NCI-H524 treated with DMSO at 0.1 percent for 48 hours (cell line): ENCODE results near the gene CLN3.
"Not testable (repeated sequence)": the region's sequence is repeated elsewhere in the genome, so short reads cannot be mapped to it uniquely, and the experiment has no call there.

ENCODE experiments used
- DNase-seq: peaks from one replicate; lab custom pipeline; 2025; lab: John Stamatoyannopoulos, UW

CLN3 gene

DNA sequence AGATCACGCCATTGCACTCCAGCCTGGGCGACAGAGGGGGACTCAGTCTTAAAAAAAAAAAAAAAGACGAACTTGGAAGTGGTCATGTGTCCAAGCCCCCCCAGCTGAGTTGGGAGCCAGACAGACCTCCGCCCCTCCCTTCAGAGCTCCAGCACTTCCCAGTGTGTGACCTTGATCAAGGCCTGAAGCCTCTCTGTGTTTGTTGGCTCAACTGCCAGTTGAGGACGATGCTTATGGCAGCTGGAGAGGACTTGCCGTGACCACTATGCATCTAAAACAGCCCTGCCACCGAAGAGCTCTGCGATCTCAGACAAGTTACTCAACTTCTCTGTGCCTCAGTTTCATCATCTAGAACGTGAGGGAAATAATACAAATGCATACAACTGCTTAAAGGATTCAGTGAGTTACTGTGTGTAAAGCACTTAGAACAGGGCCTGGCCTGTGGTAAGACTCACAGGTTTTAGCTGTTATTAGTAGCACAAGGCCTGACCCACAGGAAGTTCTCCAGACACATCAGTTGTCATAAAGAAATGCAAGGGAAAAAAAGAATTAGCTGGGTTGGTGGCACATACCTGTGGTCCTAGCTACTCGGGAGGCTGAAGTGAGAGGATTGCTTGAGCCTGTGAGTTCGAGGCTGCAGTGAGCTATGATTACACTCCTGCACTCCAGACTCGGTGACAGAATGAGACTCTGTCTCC, 21.8 kb upstream of the CLN3 start:
- no peak for DNase-seq

DNA sequence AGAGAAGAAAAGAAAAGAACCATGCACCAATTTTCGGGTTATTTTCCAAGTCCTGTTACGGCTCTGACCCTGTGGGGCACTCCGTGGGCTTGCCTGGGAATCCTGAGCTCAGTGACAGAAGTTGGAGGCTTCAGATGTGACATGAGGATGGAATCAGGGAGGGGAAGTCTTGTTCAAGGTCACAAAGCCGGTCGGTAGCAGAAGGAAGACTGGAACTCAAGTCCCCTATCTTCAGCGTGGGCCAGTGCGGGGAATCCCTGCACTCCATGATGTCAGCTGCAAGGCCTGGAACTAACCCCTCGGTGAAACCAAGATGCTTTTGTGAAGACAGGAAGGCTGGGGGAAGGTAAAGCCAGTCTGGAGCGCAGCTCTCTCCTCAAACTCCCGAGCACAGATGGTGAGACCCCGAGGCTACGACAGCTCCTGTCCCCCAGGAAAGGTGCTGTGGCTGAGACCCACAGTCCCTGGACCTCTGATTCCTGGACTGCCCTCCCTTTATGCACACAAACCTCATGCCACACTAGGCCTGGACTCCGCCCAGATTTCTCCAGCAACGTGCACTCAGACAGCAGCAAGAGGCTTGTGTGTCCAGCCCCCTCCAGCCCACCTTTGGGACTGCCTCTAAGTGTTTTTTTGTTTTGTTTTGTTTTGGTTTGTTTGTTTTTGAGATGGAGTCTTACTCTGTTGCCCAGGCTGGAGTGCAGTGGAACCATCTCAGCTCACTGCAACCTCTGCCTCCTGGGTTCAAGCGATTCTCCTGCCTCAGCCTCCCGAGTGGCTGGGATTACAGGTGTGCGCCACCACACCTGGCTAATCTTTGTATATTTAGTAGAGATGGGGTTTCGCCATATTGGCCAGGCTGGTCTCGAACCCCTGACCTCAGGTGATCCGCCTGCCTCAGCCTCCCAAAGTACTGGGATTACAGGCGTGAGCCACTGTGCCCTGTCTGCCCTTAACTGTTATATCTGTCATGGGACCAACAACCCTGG, 20.2 kb upstream of the CLN3 start:
- DNase-seq: no peak

DNA sequence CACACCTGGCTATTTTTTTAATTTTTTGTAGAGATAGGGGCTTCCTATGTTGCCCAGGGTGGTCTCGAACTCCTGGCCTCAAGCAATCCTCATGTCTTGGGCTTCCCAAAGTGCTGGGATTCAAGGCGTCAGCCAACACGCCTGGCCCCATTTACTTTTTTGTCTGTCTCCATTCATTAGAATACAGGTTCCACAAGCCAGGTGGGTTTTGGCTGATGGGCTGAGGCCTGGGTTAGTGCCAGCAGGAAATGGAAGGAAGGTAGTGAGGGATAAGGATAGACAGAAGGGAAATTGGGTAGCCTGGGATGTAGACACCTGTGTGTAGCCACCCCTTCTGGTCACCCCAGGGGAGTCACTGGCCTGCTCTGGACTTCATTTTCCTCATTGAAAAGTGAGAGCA, 19.2 kb upstream of the CLN3 start:
- no peak for DNase-seq

DNA sequence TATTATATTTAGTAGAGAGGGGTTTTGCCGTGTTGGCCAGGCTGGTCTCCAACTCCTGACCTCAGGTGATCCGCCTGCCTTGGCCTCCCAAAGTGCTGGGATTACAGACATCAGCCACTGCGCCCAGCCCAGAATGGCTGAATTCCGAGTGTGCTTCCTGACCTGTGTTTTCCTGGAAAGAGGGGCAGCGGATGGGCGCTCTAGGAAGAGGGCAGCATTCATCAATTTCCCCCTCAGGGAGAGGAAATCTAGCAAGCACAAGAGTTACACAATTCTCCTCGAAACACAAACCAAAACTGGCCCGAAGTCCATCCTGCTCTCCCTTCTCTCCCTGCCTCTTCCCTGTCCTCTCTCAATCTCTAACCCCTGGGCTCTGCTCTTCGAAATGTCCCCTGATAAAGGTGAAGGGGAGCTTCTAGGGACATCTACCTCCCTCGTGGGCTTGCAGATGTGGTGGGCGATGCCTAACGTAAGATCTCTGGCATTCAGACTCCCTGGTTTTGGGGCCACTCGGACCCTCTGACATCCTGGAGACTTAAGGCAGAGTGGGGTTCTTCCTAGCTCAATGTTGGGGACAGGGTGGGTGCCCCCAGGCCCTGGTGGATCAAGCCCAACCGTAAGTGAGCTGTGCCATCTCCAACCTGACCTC, 13.7 kb upstream of the CLN3 start:
- no peak for DNase-seq

DNA sequence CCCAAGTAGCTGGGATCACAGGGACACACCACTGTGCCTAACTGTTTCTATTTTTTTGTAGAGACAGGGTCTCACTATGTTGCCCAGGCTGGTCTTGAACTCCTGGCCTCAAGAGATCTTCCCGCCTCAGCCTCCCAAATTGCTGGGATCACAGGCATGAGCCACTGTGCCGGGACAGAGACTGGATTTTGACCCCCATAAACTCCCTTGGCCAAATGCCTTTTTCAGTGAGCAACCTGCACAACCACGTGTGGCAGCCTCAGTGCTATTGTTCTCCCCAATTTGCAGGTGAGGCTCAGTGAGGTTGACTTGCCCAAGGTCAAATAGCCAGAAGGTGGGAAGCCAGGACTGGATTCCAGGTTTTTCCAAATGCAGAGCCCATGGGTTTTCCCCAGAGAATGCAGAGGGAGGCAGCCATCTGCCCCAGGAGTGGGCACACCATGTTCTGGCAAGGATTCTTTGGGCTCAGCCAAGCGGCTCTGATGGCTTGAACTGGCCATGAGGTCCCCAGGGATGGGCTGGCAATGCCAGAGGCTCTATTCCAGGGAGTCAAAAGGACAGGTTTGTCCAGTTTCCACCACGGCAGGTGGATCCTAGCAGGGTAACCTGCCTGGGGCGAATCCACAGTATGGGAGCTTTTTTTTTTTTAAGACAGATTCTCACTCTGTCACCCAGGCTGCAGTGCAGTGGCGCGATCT, 13.0 kb upstream of the CLN3 start:
- DNase-seq: no peak

DNA sequence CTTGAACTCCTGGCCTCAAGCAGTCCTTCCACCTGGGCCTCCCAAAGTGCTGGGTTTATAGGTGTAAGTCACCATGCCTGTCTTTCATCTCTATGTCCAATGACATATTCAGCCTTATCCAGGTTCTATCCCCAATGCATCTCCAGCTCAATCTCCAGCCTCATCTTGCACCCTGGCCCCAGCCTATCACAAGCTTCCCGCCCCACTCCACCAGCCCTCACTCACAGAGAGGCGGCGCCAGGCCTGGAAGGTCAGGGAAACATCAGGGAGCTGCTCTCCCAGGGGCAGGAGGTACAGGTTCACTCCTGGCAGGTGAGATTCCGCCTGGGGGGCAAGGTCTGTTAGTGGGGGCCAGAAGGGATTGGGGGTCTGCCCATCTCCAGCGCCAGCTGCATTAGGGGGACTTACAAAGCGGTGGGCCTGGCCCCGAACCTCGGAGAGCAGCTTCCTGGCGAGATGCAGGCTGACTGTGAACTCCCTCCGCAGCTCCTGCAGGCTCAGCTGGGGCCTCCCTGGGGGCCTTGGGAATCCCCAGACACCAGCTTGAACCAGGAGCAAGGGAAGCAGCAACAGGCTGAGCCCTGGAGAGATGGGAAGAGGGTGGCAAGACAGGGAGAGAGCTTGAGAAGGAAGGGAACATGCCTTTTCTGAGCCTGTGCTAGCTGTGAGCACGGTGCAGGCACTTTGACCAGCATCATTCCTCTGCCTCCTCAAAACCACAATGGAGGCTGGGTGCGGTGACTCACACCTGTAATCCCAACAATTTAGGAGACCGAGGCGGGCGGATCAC, 11.8 kb upstream of the CLN3 start:
- no peak for DNase-seq

DNA sequence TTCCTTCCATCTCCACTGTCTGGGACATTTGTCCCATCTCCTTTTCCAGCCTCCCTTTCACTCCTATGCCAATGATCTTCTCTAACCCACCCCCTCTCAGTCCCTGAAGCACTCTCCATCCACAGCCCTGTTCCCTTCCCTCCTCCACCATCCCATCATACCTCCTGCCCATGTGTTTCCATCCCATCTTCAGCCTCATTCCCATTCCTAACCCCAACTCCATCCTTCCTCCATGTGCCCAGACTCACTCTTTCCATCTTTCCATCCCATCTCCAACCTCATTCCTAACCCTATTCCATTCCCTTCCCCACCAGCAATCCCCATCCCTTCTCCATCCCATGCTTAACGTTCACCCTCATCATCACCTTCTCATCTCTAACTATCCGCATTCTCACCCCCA, 10.4 kb upstream of the CLN3 start:
- no peak for DNase-seq

DNA sequence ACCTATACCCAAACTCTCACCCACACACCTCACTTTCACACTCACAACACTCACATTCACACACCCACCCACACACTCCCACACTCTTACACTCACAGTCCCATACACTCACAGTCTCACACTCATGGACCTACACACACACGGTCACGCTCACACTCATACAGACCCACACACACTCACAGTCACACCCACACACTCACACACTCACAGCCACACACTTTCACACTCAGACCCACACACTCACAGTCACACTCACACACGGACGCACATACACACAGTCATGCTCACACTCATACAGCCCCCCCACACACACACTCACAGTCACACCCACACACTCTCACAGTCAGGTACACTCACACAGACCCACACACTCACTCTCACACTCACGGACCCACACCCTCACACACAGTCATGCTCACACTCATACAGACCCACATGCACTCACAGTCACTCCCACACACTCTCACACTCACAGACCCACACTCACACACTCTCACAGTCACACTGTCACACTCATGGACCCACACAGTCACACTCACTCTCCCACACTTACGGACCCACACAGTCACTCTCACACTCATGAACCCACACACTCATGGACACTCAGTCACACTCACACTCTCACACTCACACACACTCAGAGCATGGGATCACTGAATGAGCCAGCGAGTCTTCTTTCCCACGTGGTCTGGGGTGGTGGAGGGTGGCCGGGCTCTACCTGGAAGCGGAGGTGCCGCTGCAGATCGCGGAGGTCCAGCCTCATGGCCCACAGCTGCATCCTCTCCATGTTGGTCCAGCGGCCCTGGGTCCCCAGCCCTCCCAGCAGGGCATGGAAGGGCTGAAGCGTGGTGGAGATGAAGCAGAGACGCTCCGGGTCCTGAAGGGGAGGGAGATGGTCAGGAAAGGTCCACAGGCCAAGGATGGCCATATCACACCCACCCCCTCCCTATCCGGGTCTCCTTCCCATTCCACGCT, 9.7 kb upstream of the CLN3 start:
- DNase-seq: no peak

DNA sequence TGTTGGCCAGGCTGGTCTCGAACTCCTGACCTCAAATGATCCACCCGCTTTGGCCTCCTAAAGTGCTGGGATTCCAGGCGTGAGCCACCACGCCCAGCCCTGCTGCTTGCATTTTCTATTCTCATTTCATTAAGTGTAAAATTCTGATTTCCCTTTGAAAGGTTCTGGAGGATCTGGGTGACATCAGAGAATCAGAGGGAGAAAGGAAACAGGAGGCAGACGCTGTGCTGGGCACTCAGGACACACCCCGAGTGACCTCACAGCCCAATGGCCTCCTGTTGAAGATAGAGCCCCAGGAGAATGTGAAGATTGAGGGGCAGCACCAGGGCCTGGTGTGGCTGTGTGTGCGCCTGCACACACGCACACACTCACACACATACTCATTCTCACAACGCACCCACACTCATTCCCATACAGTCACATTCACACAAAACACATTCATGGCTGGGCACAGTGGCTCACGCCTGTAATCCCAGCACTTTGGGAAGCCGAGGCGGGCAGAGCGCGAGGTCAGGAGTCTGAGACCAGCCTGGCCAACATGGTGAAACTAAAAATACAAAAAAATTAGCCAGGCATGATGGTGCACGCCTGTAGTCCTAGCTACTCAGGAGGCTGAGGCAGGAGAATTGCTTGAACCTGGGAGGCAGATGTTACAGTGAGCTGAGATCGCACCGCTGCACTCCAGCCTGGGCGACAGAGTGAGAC, 8.8 kb upstream of the CLN3 start:
- DNase-seq: not testable (repeated sequence)

DNA sequence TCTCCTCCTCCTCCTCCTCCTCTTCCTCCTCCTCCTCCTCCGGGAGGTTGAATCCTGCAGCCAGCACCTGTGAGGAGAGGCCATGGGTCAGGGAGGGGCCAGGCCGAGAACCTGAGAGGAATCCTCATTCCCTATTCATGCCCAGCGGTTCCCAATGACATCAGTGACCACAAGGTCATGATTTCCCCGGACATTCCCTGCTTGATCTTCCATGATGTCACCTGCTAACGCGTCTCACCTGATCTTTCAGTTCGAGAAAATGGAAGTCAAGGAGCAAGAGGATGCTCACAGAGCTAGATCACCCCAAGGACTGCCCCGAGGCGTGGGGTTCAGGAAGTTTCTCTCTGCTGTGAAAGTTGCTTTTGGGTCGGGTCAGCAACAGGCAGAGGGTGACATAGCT, 8.0 kb upstream of the CLN3 start:
- DNase-seq: no peak

DNA sequence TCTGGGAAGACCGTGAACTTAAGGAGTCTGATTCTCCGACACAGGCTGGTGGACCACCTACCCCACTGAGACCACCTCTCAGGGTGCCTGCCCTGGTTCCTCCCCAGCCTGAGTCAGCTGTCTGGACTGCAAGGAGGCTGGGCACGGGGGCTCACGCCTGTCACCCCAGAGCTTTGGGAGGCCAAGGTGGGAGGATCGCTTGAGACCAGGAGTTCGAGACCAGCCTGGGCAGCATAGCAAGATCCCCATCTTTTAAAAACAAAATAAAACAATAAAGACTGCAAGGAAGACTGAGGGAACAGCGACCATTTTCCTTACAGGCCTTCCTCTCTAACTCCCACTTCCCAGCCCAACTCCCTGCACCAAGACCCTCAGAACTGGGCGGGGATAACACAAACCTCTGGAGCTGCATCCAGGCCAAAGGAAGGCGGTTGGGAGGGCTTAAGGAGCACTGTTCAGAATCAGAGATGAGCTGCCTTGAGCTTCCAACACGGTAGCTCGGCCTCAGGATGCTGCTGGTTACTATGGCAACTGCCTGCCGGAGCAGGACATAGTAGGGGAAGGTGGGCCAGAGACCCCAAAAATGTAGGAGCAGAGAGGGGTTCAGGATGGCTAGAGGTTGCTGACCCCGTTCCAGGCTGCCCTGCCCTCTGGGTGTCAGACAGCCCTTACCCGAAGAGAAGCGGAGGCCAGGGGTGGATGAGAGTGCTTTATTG, 7.0 kb upstream of the CLN3 start:
- no peak for DNase-seq

DNA sequence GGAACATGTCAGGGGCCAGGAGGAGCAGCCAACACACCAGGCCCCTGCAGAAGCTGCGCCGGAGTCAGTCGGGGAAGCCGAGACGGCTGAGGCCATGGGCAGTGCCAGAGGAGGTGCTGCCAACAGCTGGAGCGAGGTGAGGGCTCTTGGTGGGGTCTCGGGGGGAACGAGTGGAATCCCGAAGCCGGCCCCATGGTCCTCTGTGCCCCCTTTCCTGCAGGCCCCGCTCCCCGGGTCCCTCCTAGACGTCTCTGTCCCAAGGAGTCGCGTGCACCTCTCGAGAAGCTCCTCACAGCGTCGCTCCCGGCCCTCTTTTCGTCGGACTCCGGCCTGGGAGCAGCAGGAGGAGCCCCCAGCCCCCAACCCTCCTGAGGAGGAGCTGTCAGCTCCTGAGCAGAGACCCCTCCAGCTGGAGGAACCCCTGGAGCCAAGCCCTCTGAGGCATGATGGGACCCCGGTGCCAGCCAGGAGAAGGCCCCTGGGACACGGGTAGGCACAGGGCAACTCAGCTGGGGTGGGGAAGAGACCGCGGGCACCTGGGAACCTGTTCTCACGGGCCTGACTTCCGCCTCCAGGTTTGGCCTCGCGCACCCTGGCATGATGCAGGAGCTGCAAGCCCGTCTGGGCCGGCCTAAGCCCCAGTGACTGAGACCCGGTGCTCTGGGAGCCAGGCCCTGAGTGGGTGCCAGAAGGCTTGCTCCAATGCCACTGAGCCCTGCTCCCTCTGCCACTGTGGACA, 6.2 kb upstream of the CLN3 start:
- DNase-seq: no peak

DNA sequence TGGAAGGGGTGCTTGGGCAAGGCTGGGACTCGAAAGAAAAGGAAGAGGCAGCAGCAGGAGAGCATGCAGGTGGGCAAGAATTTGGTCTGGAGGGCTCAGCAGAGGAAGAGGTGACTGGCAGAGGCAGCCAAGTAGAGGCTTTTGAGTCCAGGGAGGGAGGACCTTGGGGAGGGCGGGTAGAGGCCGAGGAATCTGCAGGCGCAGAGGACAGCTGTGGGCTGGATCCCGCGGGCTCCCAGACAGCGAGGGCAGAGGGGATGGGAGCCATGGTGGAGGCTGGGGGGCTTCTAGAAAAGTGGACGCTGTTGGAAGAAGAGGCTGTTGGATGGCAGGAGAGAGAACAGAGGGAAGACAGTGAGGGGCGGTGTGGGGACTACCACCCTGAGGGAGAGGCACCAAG, 5.5 kb upstream of the CLN3 start:
- DNase-seq: no peak

DNA sequence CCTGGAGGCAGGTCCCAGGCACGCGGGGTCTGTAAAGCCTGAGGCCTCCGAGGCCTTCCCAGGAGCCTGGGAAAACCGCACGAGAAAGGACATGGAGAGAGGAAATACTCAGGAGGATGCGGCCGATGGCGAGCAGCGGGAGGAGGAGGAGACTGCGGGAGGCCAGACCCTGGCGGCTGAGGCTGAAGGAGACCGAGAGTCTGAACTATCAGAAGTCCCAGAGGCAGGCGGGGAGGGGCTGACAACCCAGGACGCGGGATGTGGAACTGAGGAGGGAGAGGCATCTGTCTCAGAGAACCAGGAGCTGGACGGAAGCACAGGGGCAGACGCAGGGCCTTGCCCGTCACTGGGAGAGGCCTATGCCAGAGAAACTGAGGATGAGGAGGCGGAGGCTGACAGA, 5.0 kb upstream of the CLN3 start:
- DNase-seq: no peak

DNA sequence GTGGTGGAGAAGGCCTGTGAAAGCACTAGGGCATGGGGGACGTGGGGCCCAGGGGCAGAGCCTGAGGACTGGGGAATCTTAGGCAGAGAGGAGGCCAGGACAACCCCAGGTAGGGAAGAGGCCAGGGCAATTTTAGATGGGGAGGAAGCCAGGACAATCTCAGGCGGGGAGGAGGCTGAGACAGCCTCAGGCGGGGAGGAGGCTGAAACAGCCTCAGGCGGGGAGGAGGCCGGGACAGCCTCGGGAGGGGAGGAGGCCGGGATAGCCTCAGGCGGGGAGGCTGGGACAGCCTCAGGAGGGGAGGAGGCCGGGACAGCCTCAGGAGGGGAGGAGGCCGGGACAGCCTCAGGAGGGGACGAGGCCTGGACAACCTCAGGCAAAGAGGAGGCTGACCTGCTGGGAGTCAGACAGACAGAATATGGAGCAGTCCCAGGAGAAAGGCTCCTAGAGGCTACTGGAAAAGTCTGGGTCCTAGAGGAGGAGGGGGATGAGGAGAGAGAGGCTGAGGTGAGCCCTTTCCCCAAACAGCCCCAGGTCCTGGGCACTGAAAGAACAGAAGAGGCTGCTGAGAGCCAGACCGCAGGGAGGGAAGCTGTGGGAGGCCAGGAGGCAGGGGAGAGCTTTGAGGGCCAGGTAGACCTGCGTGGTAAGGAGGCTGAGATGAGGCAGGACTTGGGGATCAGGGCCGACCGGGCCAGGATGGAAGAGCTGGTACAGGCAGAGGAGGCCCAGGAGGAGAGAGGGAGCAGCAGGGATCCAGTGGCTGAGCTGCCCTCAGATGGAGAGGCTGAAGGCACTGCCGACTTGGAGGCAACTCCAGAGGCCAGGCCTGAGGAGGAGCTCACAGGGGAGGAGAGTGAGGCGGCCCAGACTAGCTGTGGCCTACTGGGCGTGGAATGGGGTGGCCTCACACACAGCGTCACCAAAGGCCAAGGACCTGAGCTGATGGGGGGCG, 4.2 kb upstream of the CLN3 start:
- no peak for DNase-seq

DNA sequence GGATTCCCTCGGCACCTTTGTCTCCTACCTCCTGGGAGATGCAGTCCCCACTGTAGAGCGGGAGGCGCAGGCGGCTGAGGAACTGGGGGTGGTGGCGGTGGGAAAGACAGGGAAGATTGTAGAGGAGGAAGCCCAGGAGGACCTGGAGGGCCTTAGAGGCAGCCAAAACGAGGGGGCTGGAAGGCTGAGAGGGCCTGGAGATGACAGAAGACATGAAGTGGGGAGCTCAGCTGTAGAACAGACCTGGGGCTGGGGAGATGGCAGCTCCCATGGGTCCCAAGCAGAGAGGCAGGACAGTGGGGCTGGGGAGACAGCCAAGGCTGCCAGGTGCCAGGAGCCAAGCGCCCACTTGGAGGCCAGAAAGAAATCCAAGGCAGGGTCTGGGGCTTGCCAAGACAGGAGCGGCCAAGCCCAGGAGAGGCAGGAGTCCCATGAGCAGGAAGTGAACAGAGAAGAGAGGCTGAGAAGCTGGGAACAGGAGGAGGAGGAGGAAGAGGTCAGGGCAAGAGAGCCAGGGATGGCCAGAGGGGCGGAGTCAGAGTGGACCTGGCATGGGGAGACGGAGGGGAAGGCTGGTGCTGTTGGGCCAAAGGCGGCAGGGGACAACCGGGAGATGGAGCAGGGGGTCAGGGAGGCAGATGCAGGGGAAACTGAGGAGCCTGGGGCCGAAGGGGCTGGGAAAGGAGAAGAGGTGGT, 3.4 kb upstream of the CLN3 start:
- no peak for DNase-seq
